OCI-LY3 (cell line): ENCODE results near the gene NMRK1.

Experiments used
- EZH2phosphoT487 ChIP-seq: fragments of 200-600 bp; shearing (Covaris generic); IDR thresholded peaks from 2 replicates; pipeline ENCODE4 v1.6.1; 2018; ENCODE audit warnings: antibody characterized with exemption, mixed run types, low read depth
- TF ChIP-seq, protein P1 (sequence below): fragments of 200-600, 300-600 bp; sonication (generic); IDR thresholded peaks from 2 replicates; pipeline ENCODE4 v1.5.1; 2014; ENCODE audit warnings: antibody characterized with exemption, low read length, low read depth

- TF ChIP-seq, protein P1, sequence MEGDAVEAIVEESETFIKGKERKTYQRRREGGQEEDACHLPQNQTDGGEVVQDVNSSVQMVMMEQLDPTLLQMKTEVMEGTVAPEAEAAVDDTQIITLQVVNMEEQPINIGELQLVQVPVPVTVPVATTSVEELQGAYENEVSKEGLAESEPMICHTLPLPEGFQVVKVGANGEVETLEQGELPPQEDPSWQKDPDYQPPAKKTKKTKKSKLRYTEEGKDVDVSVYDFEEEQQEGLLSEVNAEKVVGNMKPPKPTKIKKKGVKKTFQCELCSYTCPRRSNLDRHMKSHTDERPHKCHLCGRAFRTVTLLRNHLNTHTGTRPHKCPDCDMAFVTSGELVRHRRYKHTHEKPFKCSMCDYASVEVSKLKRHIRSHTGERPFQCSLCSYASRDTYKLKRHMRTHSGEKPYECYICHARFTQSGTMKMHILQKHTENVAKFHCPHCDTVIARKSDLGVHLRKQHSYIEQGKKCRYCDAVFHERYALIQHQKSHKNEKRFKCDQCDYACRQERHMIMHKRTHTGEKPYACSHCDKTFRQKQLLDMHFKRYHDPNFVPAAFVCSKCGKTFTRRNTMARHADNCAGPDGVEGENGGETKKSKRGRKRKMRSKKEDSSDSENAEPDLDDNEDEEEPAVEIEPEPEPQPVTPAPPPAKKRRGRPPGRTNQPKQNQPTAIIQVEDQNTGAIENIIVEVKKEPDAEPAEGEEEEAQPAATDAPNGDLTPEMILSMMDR, result no peak
- no peak for TF ChIP-seq EZH2phosphoT487
Observed at GRCh38 chr9:75123696-75124095, 35.7 kb upstream of the NMRK1 start.
